ACC112 (cell line): ENCODE data around the gene DIPK2A.
A peak's percentile ranks its signal among the peaks of the same experiment; 100 is the strongest.

Source experiments
- H2AFZ ChIP-seq: fragments of 200-600 bp; sonication (generic); one replicate; pipeline ENCODE4 v1.6.0; 2017; ENCODE audit warnings: antibody characterized with exemption, low read length; ENCODE audit not compliant: unreplicated experiment
- H3K27ac ChIP-seq: fragments of 200-600 bp; sonication (generic); 2 replicates; pipeline ENCODE4 v1.5.1; 2014; ENCODE audit warnings: low read depth, mild to moderate bottlenecking, antibody characterized with exemption, low read length, moderate library complexity
- H3K27me3 ChIP-seq: fragments of 200-600 bp; sonication (generic); 2 replicates; pipeline ENCODE4 v1.6.1; 2014; ENCODE audit warnings: mild to moderate bottlenecking, antibody characterized with exemption, low read length, moderate library complexity, mixed read lengths; ENCODE audit not compliant: insufficient read depth
- H3K36me3 ChIP-seq: fragments of 200-600 bp; sonication (generic); 2 replicates; pipeline ENCODE4 v1.6.1; 2016; ENCODE audit warnings: mild to moderate bottlenecking, antibody characterized with exemption, low read length, moderate library complexity, mixed read lengths; ENCODE audit not compliant: insufficient read depth
- H3K4me1 ChIP-seq: fragments of 200-600 bp; sonication (generic); one replicate; pipeline ENCODE4 v1.6.1; 2016; ENCODE audit warnings: low read length, mixed read lengths; ENCODE audit not compliant: insufficient read depth, unreplicated experiment, control insufficient read depth
- H3K4me3 ChIP-seq: fragments of 200-600 bp; sonication (generic); 2 replicates; pipeline ENCODE4 v1.5.1; 2014; ENCODE audit warnings: mild to moderate bottlenecking, low read depth, low read length
- H3K79me2 ChIP-seq: fragments of 200-600 bp; sonication (generic); one replicate; pipeline ENCODE4 v1.6.0; 2016; ENCODE audit warnings: low read length; ENCODE audit not compliant: control insufficient read depth, unreplicated experiment, insufficient read depth

DIPK2A gene

GRCh38 chr3:143975554-143976152 is 4.0 kb downstream of the DIPK2A start:
- H3K4me1 ChIP-seq, result peaks cover 31% of the 10 kb centered on the region
- peak overlapping the region; percentile 85 for H3K27ac ChIP-seq
- H3K36me3 ChIP-seq, result no peaks in the 10 kb centered on the region
- H2AFZ ChIP-seq, result peak overlapping the region; percentile 16
- peaks cover 81% of the 10 kb centered on the region for H3K79me2 ChIP-seq
- H3K4me3 ChIP-seq, result peak overlapping the region; percentile 95
- H3K27me3 ChIP-seq, result no peaks in the 10 kb centered on the region

- Histone ChIP-seq H3K27ac (peak overlapping the region; percentile 48), H3K79me2 (peaks cover 92% of the 10 kb centered on the region), H3K27me3 (no peaks in the 10 kb centered on the region), H3K36me3 (peaks cover 12% of the 10 kb centered on the region; the same call in 1 of the 2 replicates), H3K4me1 (peaks cover 31% of the 10 kb centered on the region), H2AFZ (no peak overlapping the region), H3K4me3 (peak overlapping the region; percentile 95)
Observed at GRCh38 chr3:143977341-143978262, 6.0 kb downstream of the DIPK2A start.

GRCh38 chr3:143978263-143978631 is 6.6 kb downstream of the DIPK2A start:
- peaks cover 31% of the 10 kb centered on the region for H3K4me1 ChIP-seq
- H3K27me3 ChIP-seq, result no peaks in the 10 kb centered on the region
- H3K79me2 ChIP-seq, result peaks cover 90% of the 10 kb centered on the region
- peaks cover 12% of the 10 kb centered on the region; the same call in 1 of the 2 replicates for H3K36me3 ChIP-seq
- peak overlapping the region; percentile 48 for H3K27ac ChIP-seq
- peak overlapping the region; percentile 95 for H3K4me3 ChIP-seq
- H2AFZ ChIP-seq, result no peak overlapping the region

- no peak overlapping the region for H3K27ac ChIP-seq
- H3K27me3 ChIP-seq, result no peaks in the 10 kb centered on the region
- peaks cover 89% of the 10 kb centered on the region for H3K79me2 ChIP-seq
- no peak overlapping the region for H2AFZ ChIP-seq
- H3K4me3 ChIP-seq, result no peak overlapping the region
- peaks cover 31% of the 10 kb centered on the region for H3K4me1 ChIP-seq
- peaks cover 12% of the 10 kb centered on the region; the same call in 1 of the 2 replicates for H3K36me3 ChIP-seq
Observed at GRCh38 chr3:143979041-143979440, 7.4 kb downstream of the DIPK2A start.

DNA sequence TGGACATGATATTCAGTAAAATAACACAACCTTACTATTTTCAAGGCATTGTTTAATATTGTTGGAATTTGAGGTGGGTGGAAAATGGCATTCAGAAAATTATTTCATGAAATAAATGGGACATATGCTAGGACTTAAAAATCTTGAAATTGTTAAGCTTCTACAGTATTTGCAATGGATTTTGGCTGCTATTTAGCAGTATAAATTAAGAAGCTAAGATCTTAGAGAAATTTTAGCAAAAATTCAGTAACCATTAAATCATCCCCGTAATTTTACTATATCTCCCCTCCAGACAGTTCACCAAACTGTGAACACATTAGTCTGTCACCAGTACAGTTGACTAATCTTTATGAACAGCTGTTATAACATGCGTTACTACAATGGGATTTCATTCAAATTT is 8.2 kb downstream of the DIPK2A start:
- H3K27ac ChIP-seq, result no peak overlapping the region

DNA sequence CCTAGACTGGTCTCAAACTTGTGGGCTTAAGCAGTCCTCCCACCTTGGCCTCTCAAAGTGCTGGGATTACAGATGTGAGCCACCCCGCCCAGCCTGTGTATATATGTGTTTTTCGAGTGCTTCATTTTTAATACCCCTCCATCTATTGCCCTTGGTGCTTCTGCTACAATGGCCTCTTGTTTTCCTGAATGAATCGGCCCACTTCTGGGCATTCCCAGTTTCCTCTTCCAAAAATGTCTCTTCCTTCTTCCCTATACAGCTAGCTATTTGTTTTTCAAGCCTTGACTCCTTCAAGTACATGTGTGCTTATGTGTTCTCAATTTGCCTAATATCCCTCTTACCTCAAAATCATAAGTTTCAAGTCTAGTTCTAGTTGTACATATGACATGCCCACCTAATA is 16.7 kb downstream of the DIPK2A start:
- no peak overlapping the region for H3K4me3 ChIP-seq
- peaks cover 6% of the 10 kb centered on the region for H3K36me3 ChIP-seq
- H2AFZ ChIP-seq, result no peak overlapping the region
- H3K27ac ChIP-seq, result no peak overlapping the region
- peaks cover 21% of the 10 kb centered on the region for H3K79me2 ChIP-seq
- no peaks in the 10 kb centered on the region for H3K4me1 ChIP-seq
- H3K27me3 ChIP-seq, result no peaks in the 10 kb centered on the region

More for the DNA sequence above, 8.2 kb downstream of the DIPK2A start:
- H2AFZ ChIP-seq, result no peak overlapping the region
- peaks cover 89% of the 10 kb centered on the region for H3K79me2 ChIP-seq
- H3K27me3 ChIP-seq, result no peaks in the 10 kb centered on the region
- H3K36me3 ChIP-seq, result peaks cover 12% of the 10 kb centered on the region; the same call in 1 of the 2 replicates
- H3K4me1 ChIP-seq, result peaks cover 31% of the 10 kb centered on the region
- no peak overlapping the region for H3K4me3 ChIP-seq

GRCh38 chr3:143989461-143989860 is 17.8 kb downstream of the DIPK2A start:
- Histone ChIP-seq H3K79me2 (peaks cover 10% of the 10 kb centered on the region), H2AFZ (no peak overlapping the region)

DNA sequence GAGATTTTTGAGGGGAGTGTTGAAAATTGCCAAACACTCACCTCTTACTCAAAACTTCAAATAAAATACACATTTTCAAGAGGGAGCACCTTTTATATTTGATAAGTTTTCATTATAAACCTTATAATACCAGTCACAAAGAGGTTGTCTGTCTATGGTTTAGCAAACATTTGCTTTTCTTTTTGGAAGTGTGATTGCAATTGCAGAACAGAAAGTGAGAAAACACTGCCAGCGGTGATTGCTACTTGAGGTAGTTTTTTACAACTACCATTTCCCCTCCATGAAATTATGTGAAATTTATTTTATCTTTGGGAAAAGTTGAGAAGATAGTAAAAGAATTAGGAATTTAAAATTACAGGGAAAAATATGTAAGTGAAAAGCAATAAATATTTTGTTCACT is 20.1 kb downstream of the DIPK2A start:
- Histone ChIP-seq H3K4me3 (no peak overlapping the region), H3K79me2 (peaks cover 3% of the 10 kb centered on the region), H3K36me3 (peaks cover 6% of the 10 kb centered on the region)

More at GRCh38 chr3:143989461-143989860, 17.8 kb downstream of the DIPK2A start:
- no peak overlapping the region for H3K27ac ChIP-seq
- peaks cover 6% of the 10 kb centered on the region for H3K36me3 ChIP-seq
- H3K4me3 ChIP-seq, result no peak overlapping the region
- H3K4me1 ChIP-seq, result no peaks in the 10 kb centered on the region
- no peaks in the 10 kb centered on the region for H3K27me3 ChIP-seq

GRCh38 chr3:143998266-143998665 is 26.6 kb downstream of the DIPK2A start:
- Histone ChIP-seq H3K4me1 (peaks cover 21% of the 10 kb centered on the region), H3K4me3 (peak overlapping the region; percentile 41), H3K79me2 (no peaks in the 10 kb centered on the region), H2AFZ (no peak overlapping the region), H3K36me3 (peaks cover 3% of the 10 kb centered on the region; the same call in 1 of the 2 replicates), H3K27ac (peak overlapping the region; percentile 77), H3K27me3 (no peaks in the 10 kb centered on the region)

More for the DNA sequence above, 20.1 kb downstream of the DIPK2A start:
- Histone ChIP-seq H3K27ac (no peak overlapping the region), H2AFZ (no peak overlapping the region), H3K27me3 (no peaks in the 10 kb centered on the region), H3K4me1 (no peaks in the 10 kb centered on the region)

DNA sequence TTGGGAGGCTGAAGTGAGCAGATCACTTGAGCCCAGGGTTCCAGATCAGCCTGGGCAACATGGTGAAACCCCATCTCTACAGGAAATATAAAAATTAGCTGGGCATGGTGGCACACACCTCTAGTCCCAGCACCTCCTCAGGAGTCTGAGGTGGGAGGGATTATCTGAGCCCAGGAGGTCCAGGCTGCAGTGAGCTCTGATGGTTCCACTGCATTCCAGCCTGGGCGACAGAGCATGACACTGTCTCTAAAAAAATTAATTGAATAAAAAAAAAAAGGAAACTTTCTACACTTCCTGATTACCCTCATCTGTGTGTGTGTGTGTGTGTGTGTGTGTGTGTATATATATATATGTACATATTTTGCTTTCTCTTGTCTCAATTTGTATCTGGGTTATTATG is 31.4 kb downstream of the DIPK2A start:
- Histone ChIP-seq H3K79me2 (no peaks in the 10 kb centered on the region), H3K4me1 (peaks cover 10% of the 10 kb centered on the region), H3K27me3 (no peaks in the 10 kb centered on the region), H3K36me3 (peaks cover 3% of the 10 kb centered on the region; the same call in 1 of the 2 replicates), H3K4me3 (no peak overlapping the region), H3K27ac (no peak overlapping the region), H2AFZ (no peak overlapping the region)
